HL-60/S4 treated with phorbol 12-myristate 13-acetate at 8.2 ng/mL for 4 days and 3 days (cell line): ENCODE data around the gene LYPLA2.

Experiments used
- in situ Hi-C: fragments of 300-500 bp; cut with MboI; formaldehyde crosslinking; loops from 2 replicates; pipeline ENCODE4 v1.15.0; 2022; ENCODE audit warnings: low sequenced_read_pairs

Gene LYPLA2

DNA sequence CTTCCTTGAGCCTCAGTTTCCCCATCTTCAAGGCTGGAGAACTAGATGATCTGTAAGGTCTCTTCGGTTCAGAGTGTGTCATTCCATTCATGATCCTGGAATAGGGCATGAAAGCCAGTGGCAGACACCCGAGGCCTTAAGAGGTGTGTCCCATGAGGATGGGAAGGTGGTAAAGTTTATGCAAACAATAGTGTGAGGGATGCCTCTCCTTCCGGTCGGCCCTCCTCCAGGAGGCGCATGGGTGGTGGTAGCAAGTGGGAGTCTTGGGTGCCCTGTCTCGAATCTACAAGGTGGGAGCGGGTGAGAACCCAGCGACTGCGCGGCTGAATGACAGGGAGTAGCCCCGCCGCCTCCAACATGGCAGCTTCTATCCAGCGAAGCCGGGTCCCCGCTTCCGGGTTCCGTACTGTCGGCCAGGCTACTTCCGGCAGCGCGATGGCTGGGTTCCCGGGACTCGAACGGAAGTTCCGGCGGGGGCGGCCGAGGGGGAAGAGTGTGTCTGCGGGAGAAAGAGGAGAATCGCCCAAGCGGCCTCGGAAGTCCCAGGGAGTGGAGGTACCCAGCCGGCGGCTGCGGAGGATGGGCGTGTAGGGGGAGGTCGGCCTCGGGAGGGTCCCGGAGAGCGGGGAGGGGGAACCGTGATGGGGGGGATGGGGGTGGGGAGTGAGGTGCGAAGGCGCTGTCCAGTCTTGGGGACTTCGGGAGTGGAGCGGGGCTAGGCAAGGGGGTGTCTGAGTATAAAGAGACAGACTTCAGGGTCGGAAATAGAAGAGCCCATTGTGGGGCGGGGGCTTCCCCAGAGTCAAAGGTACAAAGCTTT, at the start of gene LYPLA2:
TSS of gene LYPLA2 (plus strand) at position 450 of the 820 bp plus-strand sequence. CDS start 1,538 bp downstream, outside the sequence.
- in situ Hi-C loops, result no loop called here

DNA sequence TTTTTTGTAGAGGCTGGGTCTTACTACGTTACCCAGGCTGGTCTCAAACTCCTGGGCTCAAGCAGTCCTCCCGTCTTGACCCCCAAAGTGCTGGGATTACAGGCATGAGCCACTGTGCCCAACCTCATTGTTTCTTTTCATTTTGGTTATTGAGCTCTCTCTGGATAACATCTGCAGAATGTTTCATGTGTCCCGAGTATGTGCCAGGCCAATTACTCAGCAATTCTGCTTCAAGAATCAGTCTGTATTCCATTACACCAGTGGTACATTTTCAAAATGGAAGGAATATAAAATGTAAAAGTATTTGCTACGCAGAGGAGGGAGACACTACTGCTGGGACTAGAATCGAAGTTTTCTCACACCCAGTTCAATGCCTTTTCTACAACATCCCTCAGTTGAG, 49.3 kb upstream of the LYPLA2 start:
- in situ Hi-C loops, result no loop called here

DNA sequence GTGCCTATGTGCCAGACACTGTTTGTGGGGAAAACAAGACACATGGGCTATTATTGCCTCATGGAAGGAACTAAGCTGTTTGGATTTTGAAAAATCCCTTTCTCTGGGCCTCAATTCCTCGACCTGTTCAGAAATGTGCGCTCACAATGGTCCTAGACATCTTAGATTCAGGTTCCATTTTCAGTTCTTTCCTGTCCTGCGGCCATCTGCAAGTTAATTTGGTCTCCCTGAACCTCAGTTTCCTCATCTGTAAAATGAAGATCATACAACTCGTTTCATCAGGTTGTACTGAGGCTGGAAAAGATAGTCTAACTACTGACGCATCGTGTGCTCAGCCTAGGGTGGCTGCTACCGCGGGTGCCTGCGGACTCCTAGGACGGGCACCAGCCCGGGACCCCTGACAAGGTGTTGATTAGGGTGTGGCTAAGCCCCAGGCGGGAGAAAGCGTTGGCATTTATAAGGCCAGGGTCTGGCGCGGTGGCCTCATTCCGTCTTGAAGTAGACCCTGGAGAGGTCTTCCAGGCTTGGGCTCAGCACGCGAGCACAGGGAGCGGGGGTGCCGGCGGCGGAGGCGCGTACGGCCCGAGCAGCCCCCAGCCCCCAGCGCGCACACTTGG, 48.2 kb upstream of the LYPLA2 start:
- in situ Hi-C loops, result no loop called here

DNA sequence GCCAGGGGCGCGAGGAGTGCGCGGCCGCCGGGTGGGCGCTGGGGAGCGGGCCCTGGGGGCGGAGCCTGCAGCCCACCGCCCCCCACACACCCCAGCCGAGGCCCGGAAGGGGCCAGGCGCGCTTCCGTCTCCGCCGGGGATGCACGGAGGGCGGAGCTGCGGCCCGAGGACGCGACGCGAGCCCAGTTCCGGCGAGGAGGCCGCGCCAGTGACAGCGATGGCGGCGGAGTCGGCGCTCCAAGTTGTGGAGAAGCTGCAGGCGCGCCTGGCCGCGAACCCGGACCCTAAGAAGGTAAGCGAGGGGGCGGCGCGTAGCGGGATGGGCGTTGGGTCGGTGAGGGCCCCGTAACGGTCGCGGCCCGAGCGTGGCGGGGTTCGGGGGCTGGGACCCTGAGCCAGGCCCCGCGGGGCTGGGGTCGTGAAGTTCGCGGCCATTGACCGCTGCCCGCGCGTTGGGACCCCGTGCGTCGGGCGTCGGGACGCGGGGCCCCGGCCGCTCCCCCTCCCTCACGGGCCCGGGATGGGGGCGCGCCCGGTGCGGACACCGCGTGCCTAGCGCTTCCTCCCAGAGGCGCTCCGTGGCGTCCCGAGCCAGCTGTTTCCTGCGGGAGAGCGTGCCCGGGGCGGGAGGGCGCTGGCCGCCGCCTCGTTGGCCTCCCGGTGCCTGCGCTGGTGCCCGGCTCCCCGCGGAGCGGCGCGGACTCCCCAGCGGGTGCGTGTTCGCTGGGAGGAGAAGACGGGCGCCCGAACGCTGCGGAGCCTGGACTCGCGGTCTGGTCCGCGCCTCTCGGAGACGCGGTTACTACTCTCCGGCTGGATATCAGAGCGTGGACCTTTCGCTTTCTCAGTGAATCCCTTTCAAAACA, 47.4 kb upstream of the LYPLA2 start, which contains the start of gene ELOA:
TSS of gene ELOA (plus strand) at position 185 of the 866 bp plus-strand sequence. CDS start at position 218, 33 bp downstream.
- in situ Hi-C loops, result no loop called here

DNA sequence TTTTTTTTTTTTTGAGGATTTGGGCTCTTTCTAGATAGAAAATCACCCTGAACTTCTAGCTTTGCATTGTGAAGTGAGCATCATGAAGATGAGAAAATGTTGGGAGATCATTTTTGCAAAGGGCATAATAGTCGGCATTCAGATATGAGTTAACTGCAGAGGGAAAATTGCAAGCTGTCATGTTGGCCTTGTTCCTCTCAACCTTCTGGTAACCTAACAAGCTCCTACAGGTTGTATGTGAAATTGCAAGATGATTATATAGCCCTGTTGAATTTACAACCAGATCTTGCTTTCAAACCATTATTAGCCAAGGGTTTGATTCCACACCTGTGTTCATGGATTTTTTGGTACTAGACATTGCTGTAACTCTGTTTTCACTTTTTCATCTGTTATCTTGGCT, 45.4 kb upstream of the LYPLA2 start:
- in situ Hi-C loops, result no loop called here

DNA sequence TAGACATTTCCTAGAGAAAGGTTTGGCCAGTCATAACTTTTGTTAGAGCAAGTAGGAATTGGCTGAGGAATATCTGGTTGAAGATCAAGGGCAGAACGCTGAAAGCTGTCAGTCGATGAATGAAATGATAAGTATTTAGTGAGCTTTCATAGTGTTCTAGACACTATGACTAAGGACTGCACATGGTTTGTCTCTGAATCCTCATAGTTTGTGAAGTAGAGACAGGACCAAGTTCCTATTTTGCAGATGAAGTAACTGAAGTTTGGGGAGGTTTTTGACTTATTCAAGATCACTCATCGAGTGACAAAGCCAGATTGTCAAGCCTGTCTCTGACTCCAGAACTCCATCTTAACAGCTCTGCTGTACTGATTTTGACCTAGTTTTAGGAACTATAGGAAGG, 42.9 kb upstream of the LYPLA2 start:
- in situ Hi-C loops, result no loop called here

DNA sequence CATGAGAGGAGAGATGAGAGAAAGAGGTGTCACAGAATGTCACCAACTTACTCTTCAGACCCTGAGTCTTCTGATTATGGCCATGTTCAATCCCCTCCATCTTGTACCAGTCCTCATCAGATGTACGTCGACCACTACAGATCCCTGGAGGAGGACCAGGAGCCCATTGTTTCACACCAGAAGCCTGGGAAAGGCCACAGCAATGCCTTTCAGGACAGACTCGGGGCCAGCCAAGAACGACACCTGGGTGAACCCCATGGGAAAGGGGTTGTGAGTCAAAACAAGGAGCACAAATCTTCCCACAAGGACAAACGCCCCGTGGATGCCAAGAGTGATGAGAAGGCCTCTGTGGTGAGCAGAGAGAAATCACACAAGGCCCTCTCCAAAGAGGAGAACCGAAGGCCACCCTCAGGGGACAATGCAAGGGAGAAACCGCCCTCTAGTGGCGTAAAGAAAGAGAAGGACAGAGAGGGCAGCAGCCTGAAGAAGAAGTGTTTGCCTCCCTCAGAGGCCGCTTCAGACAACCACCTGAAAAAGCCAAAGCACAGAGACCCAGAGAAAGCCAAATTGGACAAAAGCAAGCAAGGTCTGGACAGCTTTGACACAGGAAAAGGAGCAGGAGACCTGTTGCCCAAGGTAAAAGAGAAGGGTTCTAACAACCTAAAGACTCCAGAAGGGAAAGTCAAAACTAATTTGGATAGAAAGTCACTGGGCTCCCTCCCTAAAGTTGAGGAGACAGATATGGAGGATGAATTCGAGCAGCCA, 39.7 kb upstream of the LYPLA2 start:
- in situ Hi-C loops, result no loop called here

DNA sequence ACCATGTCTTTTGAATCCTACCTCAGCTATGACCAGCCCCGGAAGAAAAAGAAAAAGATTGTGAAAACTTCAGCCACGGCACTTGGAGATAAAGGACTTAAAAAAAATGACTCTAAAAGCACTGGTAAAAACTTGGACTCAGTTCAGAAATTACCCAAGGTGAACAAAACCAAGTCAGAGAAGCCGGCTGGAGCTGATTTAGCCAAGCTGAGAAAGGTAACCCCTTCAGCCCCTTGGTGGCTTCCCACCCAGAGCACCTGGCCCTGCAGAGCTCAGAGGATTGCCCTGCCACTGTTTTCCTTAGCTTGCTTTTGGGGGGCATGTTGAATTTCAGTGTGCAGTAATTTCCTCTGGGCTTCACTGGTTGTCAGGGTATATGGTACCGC, 39.1 kb upstream of the LYPLA2 start:
- in situ Hi-C loops, result no loop called here

DNA sequence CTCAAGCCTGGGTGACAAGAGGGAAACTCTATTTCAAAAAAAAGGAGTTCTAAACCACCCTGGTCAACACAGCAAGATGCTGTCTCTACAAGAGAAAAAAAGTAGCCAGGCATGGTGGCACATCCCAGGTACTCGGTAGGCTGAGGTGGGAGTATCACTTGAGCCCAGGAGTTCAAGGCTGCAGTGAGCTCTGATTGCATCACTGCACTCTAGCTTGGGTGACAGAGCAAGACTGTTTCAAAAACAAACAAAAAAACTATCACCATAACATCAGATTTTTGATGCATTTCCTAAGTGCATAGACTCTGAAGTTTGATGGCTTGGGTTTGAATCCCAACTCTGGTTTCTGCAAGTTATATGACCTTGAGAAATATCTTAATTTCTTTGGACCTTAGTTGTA, 38.0 kb upstream of the LYPLA2 start:
- in situ Hi-C loops, result no loop called here

DNA sequence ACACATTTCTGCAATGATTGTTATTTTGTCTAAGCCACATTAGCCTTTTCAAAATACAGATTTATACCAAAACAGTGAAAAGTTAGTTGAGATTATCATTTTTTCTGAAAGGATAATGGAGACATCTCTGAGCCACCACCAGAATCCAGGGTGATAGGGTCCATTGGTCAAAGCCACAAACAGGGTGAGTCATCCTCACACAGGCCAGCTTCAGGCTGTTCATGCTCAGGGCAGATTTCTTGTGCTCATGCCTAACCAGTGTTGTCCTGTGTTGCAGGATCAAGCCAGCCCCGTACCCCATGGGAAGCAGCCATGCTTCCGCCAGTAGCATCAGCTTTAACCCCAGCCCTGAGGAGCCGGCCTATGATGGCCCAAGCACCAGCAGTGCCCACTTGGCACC, 34.3 kb upstream of the LYPLA2 start:
- in situ Hi-C loops, result no loop called here

DNA sequence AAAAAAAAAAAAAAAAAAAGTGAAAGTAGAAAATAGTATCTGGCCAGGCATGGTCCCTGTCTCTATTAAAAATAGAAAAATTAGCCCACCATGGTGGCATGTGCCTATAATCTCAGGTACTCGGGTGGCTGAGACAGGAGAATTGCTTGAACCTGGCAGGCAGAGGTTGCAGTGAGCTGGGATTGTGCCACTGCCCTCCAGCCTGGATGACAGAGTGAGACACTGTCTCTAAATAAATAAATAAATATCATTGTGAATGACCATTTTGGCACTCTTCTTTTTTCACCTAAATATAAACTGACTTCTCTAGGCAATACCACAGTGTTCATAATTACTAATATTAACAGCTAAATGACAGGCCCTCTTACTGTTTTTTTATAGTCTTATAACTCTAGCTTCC, 33.1 kb upstream of the LYPLA2 start:
- in situ Hi-C loops, result no loop called here

DNA sequence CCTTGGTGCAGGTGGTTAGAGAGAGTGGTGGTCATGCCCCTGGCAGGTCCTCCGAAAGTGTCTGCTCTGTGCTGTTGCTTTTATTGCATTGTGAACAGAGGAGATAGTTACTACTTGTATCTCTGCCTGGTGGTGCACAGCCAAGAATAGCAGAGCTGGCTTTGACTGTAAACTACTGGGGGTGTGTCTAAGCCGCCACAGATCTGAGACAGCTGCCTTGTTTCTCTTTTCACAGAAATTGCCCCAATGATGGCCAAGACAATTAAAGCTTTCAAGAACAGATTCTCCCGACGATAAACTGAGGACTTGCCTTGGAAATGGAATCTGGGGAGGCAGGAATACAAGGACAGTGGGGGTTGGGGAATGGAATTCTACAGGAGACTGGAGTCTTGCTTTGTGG, 31.7 kb upstream of the LYPLA2 start:
- in situ Hi-C loops, result no loop called here

DNA sequence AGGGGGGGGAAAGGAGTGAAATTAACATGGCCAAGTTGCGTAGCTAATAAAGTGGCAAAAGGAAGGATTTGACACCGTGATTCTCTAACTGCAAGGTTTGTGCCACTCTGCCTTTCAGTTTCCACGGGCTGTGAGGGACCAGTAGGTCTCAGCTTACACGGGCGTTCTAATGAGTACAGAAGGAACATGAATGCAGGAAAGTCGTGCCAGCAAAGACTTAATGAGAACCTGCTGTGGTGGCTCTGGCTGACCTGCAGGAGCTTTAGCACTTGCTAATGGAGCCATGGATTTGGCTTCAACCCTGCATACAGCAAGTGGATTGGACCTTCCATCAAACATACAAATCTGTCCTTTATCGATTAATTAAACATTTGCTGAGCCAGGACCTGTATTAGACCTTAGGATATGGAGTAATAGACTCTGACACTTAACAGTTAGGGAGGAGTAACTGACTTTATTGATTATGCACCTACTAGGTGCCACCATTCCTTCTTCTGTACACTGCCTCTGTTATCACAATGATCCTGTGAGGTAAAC, 27.8 kb upstream of the LYPLA2 start:
- in situ Hi-C loops, result no loop called here

DNA sequence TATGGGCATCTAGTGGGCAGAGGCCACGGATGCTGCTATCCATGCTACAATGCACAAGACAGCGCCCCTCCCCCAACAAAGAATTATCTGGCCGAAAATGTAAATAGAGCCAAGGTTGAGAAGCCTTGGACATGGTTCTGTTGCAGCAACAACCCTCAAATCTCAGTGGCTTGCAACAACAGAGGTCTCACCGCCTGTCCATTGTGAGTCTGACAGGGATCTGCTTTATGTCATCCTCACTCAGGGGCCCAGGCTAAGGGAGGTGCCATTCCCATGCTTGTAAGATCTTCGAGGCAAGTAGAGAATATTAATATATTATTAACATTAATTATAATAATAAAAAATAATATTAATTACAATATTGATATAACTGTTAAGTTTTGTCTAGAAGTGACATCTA, 22.2 kb upstream of the LYPLA2 start:
- in situ Hi-C loops, result no loop called here

DNA sequence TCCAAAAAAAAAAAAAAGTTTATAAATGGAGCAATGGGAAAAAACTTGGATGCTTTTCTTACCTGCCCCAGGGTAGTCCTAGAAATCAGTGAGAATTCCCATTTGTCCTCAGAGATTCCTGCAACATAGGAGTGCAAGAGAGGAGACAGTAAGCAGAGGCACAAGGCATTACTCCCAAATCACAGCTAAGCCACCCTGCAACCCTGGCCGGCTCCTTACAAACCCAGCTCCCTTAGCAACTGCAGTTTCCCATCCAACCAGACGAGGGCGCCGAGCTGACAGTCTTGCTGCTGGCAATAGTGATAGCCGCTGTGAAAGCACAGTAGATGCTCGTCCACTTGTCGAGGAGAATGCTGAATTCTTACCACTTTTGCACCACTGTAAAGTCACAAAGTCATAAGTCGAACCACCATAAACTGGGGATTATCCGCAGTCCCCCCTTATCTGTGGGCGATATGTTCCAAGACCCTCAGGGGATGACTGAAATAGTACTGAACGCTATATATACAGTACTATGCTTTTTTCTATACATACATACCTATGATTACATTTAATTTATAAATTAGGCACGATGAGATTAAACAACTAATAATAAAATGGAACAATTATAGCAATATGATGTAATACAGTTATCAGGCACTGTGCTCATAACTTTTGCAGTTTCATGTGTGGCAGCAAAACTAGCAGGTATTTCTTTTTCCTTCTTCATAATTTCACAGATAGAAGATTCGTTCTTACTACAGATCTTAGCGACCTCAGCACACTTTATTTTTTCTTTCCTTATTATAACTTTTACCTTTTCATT, 18.7 kb upstream of the LYPLA2 start:
- in situ Hi-C loops, result no loop called here

DNA sequence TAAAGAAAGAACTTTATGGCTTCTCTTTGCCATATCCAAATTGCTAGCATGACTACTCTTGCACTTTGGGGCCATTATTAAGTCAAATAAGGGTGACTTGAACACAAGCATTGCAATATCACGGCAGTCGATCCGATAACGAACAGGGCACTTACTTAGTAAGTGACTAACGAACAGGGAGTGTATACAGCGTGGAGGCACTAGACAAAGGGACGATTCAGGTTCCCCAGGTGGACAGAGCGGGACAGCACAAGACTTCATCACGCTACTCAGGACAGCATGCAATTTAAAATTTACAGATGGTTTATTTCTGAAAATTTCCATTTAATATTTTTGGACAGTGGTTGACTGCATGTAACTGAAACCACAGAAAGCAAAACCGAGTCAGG, 18.1 kb upstream of the LYPLA2 start:
- in situ Hi-C loops, result no loop called here

DNA sequence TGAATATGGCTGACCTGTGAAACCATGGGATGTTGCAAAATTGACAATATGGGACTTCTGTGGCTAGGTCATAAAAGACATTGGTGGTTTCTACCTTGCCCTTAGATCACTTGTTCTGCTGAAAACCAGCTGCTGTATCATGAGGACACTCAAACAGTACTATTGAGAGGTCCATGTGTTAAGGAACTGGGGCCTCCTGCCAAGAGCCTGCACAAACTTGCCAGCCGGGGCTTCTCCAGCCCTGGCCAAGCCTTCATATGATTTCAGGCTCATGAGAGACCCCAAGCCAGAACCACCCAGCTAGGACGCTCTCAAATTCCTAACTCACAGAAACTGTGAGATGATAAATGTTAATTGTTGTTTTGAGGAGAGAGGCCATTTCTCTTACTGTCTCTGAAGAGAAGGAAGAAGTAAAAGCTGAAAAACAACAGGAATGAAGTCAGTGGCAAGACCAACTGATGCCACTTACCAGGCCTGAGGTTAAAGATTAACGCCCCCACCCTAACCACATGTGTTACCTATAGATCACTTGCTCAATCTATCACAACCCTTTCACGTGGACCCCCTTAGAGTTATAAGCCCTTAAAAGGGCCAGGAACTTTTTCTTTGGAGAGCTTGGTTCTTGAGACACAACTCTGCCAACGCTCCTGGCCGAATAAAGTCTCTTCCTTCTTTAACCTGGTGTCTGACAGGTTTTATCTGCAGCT, 16.6 kb upstream of the LYPLA2 start:
- in situ Hi-C loops, result no loop called here

DNA sequence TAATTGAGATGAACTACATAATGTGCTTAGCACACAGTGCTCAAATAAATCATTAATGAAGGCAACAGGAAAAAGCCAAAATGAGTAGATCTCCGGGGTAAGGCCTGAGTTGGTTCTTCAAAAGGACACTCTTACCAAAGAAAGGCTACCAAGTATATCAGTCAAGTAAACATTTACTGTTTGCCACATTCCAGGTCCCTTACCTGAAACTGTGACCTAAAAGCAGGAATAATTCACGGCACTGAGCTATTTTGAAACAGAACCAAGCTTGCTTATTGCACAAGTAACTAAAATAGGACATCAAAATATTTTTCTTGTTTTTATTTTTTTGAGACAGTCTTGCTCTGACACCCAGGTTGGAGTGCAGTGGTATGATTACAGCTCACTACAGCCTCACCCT, 14.7 kb upstream of the LYPLA2 start:
- in situ Hi-C loops, result no loop called here
